Measurements from ENCODE around the gene COL23A1. TPM values are rescaled to one million over a fixed set of nuclear protein-coding genes. Genes with fewer than 3 reads are reported as not detected.

Gene COL23A1
- polyA plus RNA-seq, 2 of the 4 experiments (the other 2 are of a cell fraction) = not detected

DNA sequence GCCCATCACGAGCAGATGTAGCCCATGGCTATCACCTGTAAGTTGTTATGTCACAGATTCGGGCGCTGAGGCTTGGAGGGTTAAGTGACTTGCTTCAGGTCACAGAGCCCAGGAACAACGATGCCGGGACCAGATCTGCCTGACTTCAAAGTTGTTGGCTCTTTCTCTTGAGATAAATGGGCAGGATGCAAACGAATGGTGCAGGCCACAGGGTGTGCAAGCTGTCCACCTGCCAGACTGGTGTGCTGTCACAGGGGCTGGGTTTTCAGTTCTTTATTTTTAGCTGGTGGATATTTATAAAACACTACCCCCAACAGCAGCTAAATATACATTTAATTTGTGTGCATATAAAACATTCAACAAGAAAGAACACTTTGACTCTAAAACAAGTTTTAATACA, 339.9 kb downstream of the COL23A1 start:
- WGBS (ENCODE audit: missing lambda C conversion rate) = 53% methylated on average over 6 of the region's 6 CpGs
- H3K4me1 ChIP-seq = no peaks in the 10 kb centered on the region
- TF ChIP-seq MYC (IDR thresholded peaks at IDR 0.05; ENCODE audit: borderline replicate concordance, low read length) (no peak), RARB (CRISPR knock-in tag; IDR thresholded peaks at IDR 0.05) (no peak), EHF (CRISPR knock-in tag; IDR thresholded peaks at IDR 0.05) (no peak), KDM1A (IDR thresholded peaks at IDR 0.05; ENCODE audit: low read depth) (no peak), JUNB (IDR thresholded peaks at IDR 0.05) (no peak), MAFK (IDR thresholded peaks at IDR 0.05; ENCODE audit: partially characterized antibody) (no peak), RCOR1 (IDR thresholded peaks at IDR 0.05; ENCODE audit: low read depth, low read length) (no peak), ZFP36 (IDR thresholded peaks at IDR 0.05; ENCODE audit: borderline replicate concordance, partially characterized antibody) (no peak), HEYL (CRISPR knock-in tag; IDR thresholded peaks at IDR 0.05) (no peak), RFX5 (IDR thresholded peaks at IDR 0.05) (no peak), HOXB5 (CRISPR knock-in tag; IDR thresholded peaks at IDR 0.05) (no peak), EHMT2 (IDR thresholded peaks at IDR 0.05; ENCODE audit: low read depth) (no peak), RAD21 (conservative IDR thresholded peaks at IDR 0.05 in 1 of 2, IDR thresholded peaks at IDR 0.05 in 1 of 2) (no peak), FOSL2 (IDR thresholded peaks at IDR 0.05) (no peak), FOSL2 (CRISPR knock-in tag; IDR thresholded peaks at IDR 0.05) (no peak), CHD4 (IDR thresholded peaks at IDR 0.05; ENCODE audit: borderline replicate concordance) (no peak), MAZ (IDR thresholded peaks at IDR 0.05; ENCODE audit: borderline replicate concordance, low read depth, low read length) (no peak), CEBPB (IDR thresholded peaks at IDR 0.05) (no peak)
- TF ChIP-seq, protein P1, sequence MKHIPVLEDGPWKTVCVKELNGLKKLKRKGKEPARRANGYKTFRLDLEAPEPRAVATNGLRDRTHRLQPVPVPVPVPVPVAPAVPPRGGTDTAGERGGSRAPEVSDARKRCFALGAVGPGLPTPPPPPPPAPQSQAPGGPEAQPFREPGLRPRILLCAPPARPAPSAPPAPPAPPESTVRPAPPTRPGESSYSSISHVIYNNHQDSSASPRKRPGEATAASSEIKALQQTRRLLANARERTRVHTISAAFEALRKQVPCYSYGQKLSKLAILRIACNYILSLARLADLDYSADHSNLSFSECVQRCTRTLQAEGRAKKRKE (CRISPR knock-in tag; IDR thresholded peaks at IDR 0.05; ENCODE audit: low read depth) = no peak
- TF ChIP-seq, protein P2, sequence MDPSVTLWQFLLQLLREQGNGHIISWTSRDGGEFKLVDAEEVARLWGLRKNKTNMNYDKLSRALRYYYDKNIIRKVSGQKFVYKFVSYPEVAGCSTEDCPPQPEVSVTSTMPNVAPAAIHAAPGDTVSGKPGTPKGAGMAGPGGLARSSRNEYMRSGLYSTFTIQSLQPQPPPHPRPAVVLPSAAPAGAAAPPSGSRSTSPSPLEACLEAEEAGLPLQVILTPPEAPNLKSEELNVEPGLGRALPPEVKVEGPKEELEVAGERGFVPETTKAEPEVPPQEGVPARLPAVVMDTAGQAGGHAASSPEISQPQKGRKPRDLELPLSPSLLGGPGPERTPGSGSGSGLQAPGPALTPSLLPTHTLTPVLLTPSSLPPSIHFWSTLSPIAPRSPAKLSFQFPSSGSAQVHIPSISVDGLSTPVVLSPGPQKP (IDR thresholded peaks at IDR 0.05; ENCODE audit: low read depth, low read length) = no peak
- TF ChIP-seq, protein P3, sequence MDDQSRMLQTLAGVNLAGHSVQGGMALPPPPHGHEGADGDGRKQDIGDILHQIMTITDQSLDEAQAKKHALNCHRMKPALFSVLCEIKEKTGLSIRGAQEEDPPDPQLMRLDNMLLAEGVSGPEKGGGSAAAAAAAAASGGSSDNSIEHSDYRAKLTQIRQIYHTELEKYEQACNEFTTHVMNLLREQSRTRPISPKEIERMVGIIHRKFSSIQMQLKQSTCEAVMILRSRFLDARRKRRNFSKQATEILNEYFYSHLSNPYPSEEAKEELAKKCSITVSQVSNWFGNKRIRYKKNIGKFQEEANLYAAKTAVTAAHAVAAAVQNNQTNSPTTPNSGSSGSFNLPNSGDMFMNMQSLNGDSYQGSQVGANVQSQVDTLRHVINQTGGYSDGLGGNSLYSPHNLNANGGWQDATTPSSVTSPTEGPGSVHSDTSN (IDR thresholded peaks at IDR 0.05) = no peak
- ChIA-PET POLR2A (no interaction called here), CTCF (no interaction called here)
- DNase-seq (ENCODE audit: low read depth in 1 of 2, low spot score in 1 of 2) (no peak), ATAC-seq (no peak), FAIRE-seq (no peak)
- no peaks in the 10 kb centered on the region for H3K9me3 ChIP-seq
- H3K4me2 ChIP-seq = no peak overlapping the region
- H3K4me3 ChIP-seq = no peak overlapping the region
- no peak overlapping the region for H3K27ac ChIP-seq

DNA sequence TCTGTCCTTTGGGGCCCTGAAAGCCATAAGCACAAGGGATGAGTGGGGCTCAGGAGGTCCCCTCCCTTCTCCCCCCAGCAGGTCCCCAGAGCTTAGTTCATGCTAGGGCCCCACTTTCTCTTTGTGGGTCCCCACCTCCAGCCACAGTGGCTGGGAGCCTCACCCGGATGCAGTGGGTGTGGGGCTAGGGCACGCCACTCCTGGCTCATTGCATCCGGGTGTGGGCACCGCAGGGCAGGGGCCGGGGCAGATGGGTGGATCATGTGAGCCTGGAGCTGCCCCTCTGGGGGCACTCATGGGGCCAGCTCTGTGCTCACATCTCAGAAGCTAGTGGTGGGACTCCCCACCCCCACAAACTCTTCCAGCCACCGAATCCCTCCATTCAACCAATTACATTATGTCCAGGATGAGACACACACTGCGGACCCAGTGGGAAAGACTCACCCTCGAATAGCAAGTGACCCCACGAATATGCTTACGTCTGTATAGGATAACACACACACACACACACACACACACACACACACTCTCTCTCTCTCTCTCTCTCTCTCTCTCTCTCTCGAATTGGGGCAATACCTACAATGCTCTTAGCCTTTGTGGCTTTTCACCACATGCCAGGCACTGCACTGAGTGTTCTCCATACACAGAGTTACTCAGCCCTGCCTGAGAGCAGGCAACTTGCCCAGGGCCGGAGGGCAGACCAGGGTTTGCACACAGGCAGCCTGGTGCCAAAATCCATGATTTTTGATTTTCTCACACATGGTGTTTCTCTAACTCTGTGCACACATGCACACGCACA, 340.8 kb downstream of the COL23A1 start:
- H3K4me3 ChIP-seq = no peak overlapping the region
- POLR2A ChIA-PET = no interaction called here
- no peaks in the 10 kb centered on the region for H3K9me3 ChIP-seq
- WGBS (ENCODE audit: missing lambda C conversion rate) = 56% methylated on average over 8 of the region's 13 CpGs
- H3K4me1 ChIP-seq = no peaks in the 10 kb centered on the region
- ATAC-seq (peak in 1 of 2 experiments; percentile 26; a peak in 2 of 6 replicates), FAIRE-seq (no peak), DNase-seq (ENCODE audit: low read depth in 1 of 2, low spot score in 1 of 2) (no peak)
- no peak overlapping the region for H3K4me2 ChIP-seq
- H3K27ac ChIP-seq = no peak overlapping the region
- CTCF ChIA-PET = no interaction called here
- TF ChIP-seq TP53 (CRISPR knock-in tag; IDR thresholded peaks at IDR 0.05) (no peak), SREBF2 (IDR thresholded peaks at IDR 0.05) (no peak), EHF (CRISPR knock-in tag; IDR thresholded peaks at IDR 0.05) (no peak), RARB (CRISPR knock-in tag; IDR thresholded peaks at IDR 0.05) (no peak), NPAS2 (CRISPR knock-in tag; IDR thresholded peaks at IDR 0.05; ENCODE audit: borderline replicate concordance) (no peak), HDAC2 (IDR thresholded peaks at IDR 0.05) (no peak), CBX2 (IDR thresholded peaks at IDR 0.05; ENCODE audit: borderline replicate concordance, low read depth) (no peak), ZNF302 (CRISPR knock-in tag; IDR thresholded peaks at IDR 0.05) (no peak), NFE2L2 (conservative IDR thresholded peaks at IDR 0.05; ENCODE audit: low read length) (no peak), RAD21 (conservative IDR thresholded peaks at IDR 0.05 in 1 of 2, IDR thresholded peaks at IDR 0.05 in 1 of 2) (no peak), FOXS1 (CRISPR knock-in tag; IDR thresholded peaks at IDR 0.05) (no peak)
- TF ChIP-seq, protein P4, sequence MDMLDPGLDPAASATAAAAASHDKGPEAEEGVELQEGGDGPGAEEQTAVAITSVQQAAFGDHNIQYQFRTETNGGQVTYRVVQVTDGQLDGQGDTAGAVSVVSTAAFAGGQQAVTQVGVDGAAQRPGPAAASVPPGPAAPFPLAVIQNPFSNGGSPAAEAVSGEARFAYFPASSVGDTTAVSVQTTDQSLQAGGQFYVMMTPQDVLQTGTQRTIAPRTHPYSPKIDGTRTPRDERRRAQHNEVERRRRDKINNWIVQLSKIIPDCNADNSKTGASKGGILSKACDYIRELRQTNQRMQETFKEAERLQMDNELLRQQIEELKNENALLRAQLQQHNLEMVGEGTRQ (IDR thresholded peaks at IDR 0.05) = no peak
- TF ChIP-seq, protein P5, sequence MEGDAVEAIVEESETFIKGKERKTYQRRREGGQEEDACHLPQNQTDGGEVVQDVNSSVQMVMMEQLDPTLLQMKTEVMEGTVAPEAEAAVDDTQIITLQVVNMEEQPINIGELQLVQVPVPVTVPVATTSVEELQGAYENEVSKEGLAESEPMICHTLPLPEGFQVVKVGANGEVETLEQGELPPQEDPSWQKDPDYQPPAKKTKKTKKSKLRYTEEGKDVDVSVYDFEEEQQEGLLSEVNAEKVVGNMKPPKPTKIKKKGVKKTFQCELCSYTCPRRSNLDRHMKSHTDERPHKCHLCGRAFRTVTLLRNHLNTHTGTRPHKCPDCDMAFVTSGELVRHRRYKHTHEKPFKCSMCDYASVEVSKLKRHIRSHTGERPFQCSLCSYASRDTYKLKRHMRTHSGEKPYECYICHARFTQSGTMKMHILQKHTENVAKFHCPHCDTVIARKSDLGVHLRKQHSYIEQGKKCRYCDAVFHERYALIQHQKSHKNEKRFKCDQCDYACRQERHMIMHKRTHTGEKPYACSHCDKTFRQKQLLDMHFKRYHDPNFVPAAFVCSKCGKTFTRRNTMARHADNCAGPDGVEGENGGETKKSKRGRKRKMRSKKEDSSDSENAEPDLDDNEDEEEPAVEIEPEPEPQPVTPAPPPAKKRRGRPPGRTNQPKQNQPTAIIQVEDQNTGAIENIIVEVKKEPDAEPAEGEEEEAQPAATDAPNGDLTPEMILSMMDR (IDR thresholded peaks at IDR 0.05) = no peak

Data from A549 (cell line).